Urinary bladder (tissue), 4 donors: ENCODE data around the gene NHS. TPM values are rescaled to one million over a fixed set of nuclear protein-coding genes. Genes with fewer than 3 reads are reported as not detected.
A peak's percentile ranks its signal among the peaks of the same experiment; 100 is the strongest.

Source experiments
- DNase-seq: peaks from one replicate; pipeline ENCODE4 v3.0.0-alpha.2; 2015; ENCODE audit errors: extremely low spot score
- H3K27ac ChIP-seq: one replicate; pipeline ENCODE4 v1.5.1; 2013; ENCODE audit warnings: low read depth, mild to moderate bottlenecking, moderate library complexity
- H3K36me3 ChIP-seq: one replicate; pipeline ENCODE4 v1.6.1; 2013; ENCODE audit warnings: mild to moderate bottlenecking, moderate library complexity; ENCODE audit not compliant: insufficient read depth
- H3K4me1 ChIP-seq: one replicate; pipeline ENCODE4 v1.6.1; 2013; ENCODE audit warnings: mild to moderate bottlenecking, moderate library complexity; ENCODE audit not compliant: insufficient read depth
- H3K4me3 ChIP-seq: one replicate; pipeline ENCODE4 v1.5.1; 2013; ENCODE audit warnings: low read depth, low read length
- WGBS: extraction: QIAGEN DNeasy Blood & Tissue Kit; methylation state at CpG from one replicate; pipeline ENCODE4 v1.1.7; 2013; 5-methylcytosine and 5-hydroxymethylcytosine counted together
- polyA plus RNA-seq: library from polyadenylated mRNA; stranded (reverse); fragments of 200-250 nt; gene quantifications from one replicate; pipeline ENCODE4 v1.2.3, GENCODE V29; 2013
- total RNA-seq: library from RNA; depleted of rRNA; stranded (reverse); fragments of >200 nt; gene quantifications from one replicate; pipeline ENCODE4 v1.2.3, GENCODE V29; 2014
- donor health status: healthy with polysubstance abuse.
- donor health status: healthy.

Gene NHS
- total and polyA plus RNA-seq, 2 donors, result 4.2 to 7.8 TPM

- DNase-seq, result no peak
- 1% methylated on average over 46 of the region's 46 CpGs for WGBS
- no peak overlapping the region for H3K27ac ChIP-seq
These were observed 2.2 kb downstream of the NHS start for GRCh38 chrX:17377091-17377717.

GRCh38 chrX:17377795-17378194, 2.8 kb downstream of the NHS start:
- WGBS, result 25% methylated on average over 9 of the region's 9 CpGs
- Histone ChIP-seq H3K4me3 (peak overlapping the region; percentile 66), H3K36me3 (no peaks in the 10 kb centered on the region), H3K27ac (no peak overlapping the region), H3K4me1 (no peaks in the 10 kb centered on the region)
- no peak for DNase-seq

More at GRCh38 chrX:17377091-17377717, 2.2 kb downstream of the NHS start:
- H3K4me1 ChIP-seq, result no peaks in the 10 kb centered on the region
- peak overlapping the region; percentile 66 for H3K4me3 ChIP-seq
- H3K36me3 ChIP-seq, result no peaks in the 10 kb centered on the region

- H3K27ac ChIP-seq, result no peak overlapping the region
- 98% methylated on average over 9 of the region's 9 CpGs for WGBS
- no peak for DNase-seq
- no peaks in the 10 kb centered on the region for H3K36me3 ChIP-seq
- no peaks in the 10 kb centered on the region for H3K4me1 ChIP-seq
- no peak overlapping the region for H3K4me3 ChIP-seq
These were observed 5.2 kb downstream of the NHS start for GRCh38 chrX:17380221-17380620.

GRCh38 chrX:17390419-17390850, 15.4 kb downstream of the NHS start:
- 46% methylated on average over 5 of the region's 5 CpGs for WGBS
- DNase-seq, result no peak
- H3K4me1 ChIP-seq, result no peaks in the 10 kb centered on the region

GRCh38 chrX:17395154-17395553, 20.2 kb downstream of the NHS start:
- no peak for DNase-seq
- H3K27ac ChIP-seq, result no peak overlapping the region
- no peaks in the 10 kb centered on the region for H3K36me3 ChIP-seq
- H3K4me1 ChIP-seq, result no peaks in the 10 kb centered on the region
- WGBS, result 72% methylated on average over 1 of the region's 1 CpG
- no peak overlapping the region for H3K4me3 ChIP-seq

More at GRCh38 chrX:17390419-17390850, 15.4 kb downstream of the NHS start:
- Histone ChIP-seq H3K4me3 (no peak overlapping the region), H3K27ac (no peak overlapping the region), H3K36me3 (no peaks in the 10 kb centered on the region)

GRCh38 chrX:17397074-17397473, 22.1 kb downstream of the NHS start:
- DNase-seq, result no peak
- WGBS, result 72% methylated on average over 2 of the region's 2 CpGs
- H3K4me1 ChIP-seq, result no peaks in the 10 kb centered on the region
- no peak overlapping the region for H3K27ac ChIP-seq
- H3K4me3 ChIP-seq, result no peak overlapping the region
- no peaks in the 10 kb centered on the region for H3K36me3 ChIP-seq

GRCh38 chrX:17403189-17403691, 28.2 kb downstream of the NHS start:
- no peak overlapping the region for H3K27ac ChIP-seq
- no peaks in the 10 kb centered on the region for H3K4me1 ChIP-seq
- 61% methylated on average over 2 of the region's 2 CpGs for WGBS
- DNase-seq, result no peak
- H3K4me3 ChIP-seq, result no peak overlapping the region
- no peaks in the 10 kb centered on the region for H3K36me3 ChIP-seq

GRCh38 chrX:17403972-17404371, 29.0 kb downstream of the NHS start:
- H3K36me3 ChIP-seq, result no peaks in the 10 kb centered on the region
- no peak overlapping the region for H3K4me3 ChIP-seq
- H3K27ac ChIP-seq, result no peak overlapping the region
- no peaks in the 10 kb centered on the region for H3K4me1 ChIP-seq
- 72% methylated on average over 3 of the region's 3 CpGs for WGBS
- no peak for DNase-seq

GRCh38 chrX:17405225-17405969, 30.4 kb downstream of the NHS start:
- H3K27ac ChIP-seq, result no peak overlapping the region
- H3K4me1 ChIP-seq, result no peaks in the 10 kb centered on the region
- no peaks in the 10 kb centered on the region for H3K36me3 ChIP-seq
- DNase-seq, result no peak
- 78% methylated on average over 5 of the region's 5 CpGs for WGBS
- H3K4me3 ChIP-seq, result no peak overlapping the region

- Histone ChIP-seq H3K4me3 (no peak overlapping the region), H3K4me1 (no peaks in the 10 kb centered on the region), H3K36me3 (no peaks in the 10 kb centered on the region), H3K27ac (no peak overlapping the region)
- 90% methylated on average over 3 of the region's 3 CpGs for WGBS
- no peak for DNase-seq
These were observed 34.7 kb downstream of the NHS start for GRCh38 chrX:17409566-17410290.

GRCh38 chrX:17410651-17411050, 35.7 kb downstream of the NHS start:
- Histone ChIP-seq H3K36me3 (no peaks in the 10 kb centered on the region), H3K4me3 (no peak overlapping the region), H3K4me1 (no peaks in the 10 kb centered on the region), H3K27ac (no peak overlapping the region)
- DNase-seq, result no peak
- 85% methylated on average over 2 of the region's 2 CpGs for WGBS

GRCh38 chrX:17411205-17411604, 36.2 kb downstream of the NHS start:
- no peak overlapping the region for H3K27ac ChIP-seq
- 93% methylated on average over 4 of the region's 4 CpGs for WGBS
- no peaks in the 10 kb centered on the region for H3K4me1 ChIP-seq
- H3K4me3 ChIP-seq, result no peak overlapping the region
- no peaks in the 10 kb centered on the region for H3K36me3 ChIP-seq
- DNase-seq, result no peak

GRCh38 chrX:17412692-17413091, 37.7 kb downstream of the NHS start:
- Histone ChIP-seq H3K27ac (no peak overlapping the region), H3K4me3 (no peak overlapping the region), H3K4me1 (no peaks in the 10 kb centered on the region), H3K36me3 (no peaks in the 10 kb centered on the region)
- DNase-seq, result no peak
- 54% methylated on average over 4 of the region's 4 CpGs for WGBS

GRCh38 chrX:17413228-17413627, 38.2 kb downstream of the NHS start:
- H3K4me1 ChIP-seq, result no peaks in the 10 kb centered on the region
- H3K4me3 ChIP-seq, result no peak overlapping the region
- no peaks in the 10 kb centered on the region for H3K36me3 ChIP-seq
- WGBS, result 54% methylated on average over 4 of the region's 4 CpGs
- no peak overlapping the region for H3K27ac ChIP-seq
- DNase-seq, result no peak
